LNCAP (cell line): Measurements from ENCODE around the gene FABP6.

Source experiments
- CTCF ChIP-seq: fragments of 450-650 bp; IDR thresholded peaks from 2 replicates; pipeline ENCODE4 v1.5.1; 2017; ENCODE audit warnings: mild to moderate bottlenecking

Gene FABP6

GRCh38 chr5:160250826-160251225 lies 21.5 kb downstream of the FABP6 start:
- TF ChIP-seq CTCF = no peak

GRCh38 chr5:160251406-160252155 lies 22.3 kb downstream of the FABP6 start:
- TF ChIP-seq CTCF = no peak

- TF ChIP-seq CTCF = no peak
Observed at GRCh38 chr5:160252916-160253315, 23.6 kb downstream of the FABP6 start.

GRCh38 chr5:160253441-160253840 lies 24.1 kb downstream of the FABP6 start:
- TF ChIP-seq CTCF = no peak

- no peak for TF ChIP-seq CTCF
Observed at GRCh38 chr5:160254706-160255105, 25.4 kb downstream of the FABP6 start.

GRCh38 chr5:160259341-160259740 lies 30.0 kb downstream of the FABP6 start:
- no peak for TF ChIP-seq CTCF

GRCh38 chr5:160260006-160260775 lies 30.9 kb downstream of the FABP6 start:
- no peak for TF ChIP-seq CTCF
